BJ (cell line): Measurements from ENCODE around the gene AKR7A2. TPM values are rescaled to one million over a fixed set of nuclear protein-coding genes. Genes with fewer than 3 reads are reported as not detected.

Experiments
- CTCF ChIA-PET: fragments of 350-600 bp; formaldehyde crosslinking; extraction: SDS; loops from one replicate; lab custom pipeline; 2021; ENCODE audit warnings: antibody characterized with exemption, inconsistent platforms; lab: Yijun Ruan, JAX
- POLR2A ChIA-PET: fragments of 300-600 bp; sonication (Branson Sonifier 250); formaldehyde crosslinking; extraction: SDS; loops from one replicate; lab custom pipeline; 2021; ENCODE audit warnings: antibody characterized with exemption; lab: Charles Lee
- DNase-seq: peaks from one replicate; pipeline ENCODE4 v3.0.0-alpha.2; 2011; ENCODE audit warnings: low read depth
- H3K27me3 ChIP-seq: 2 replicates; pipeline ENCODE4 v1.6.0; 2011; ENCODE audit warnings: low read length; ENCODE audit not compliant: control insufficient read depth, insufficient read depth
- H3K36me3 ChIP-seq: 2 replicates; pipeline ENCODE4 v1.5.1; 2011; ENCODE audit warnings: low read length; ENCODE audit not compliant: control insufficient read depth, insufficient read depth
- H3K4me3 ChIP-seq: 2 replicates; pipeline ENCODE4 v1.5.1; 2011; ENCODE audit warnings: low read depth, mild to moderate bottlenecking, control low read depth, low read length
- polyA plus RNA-seq: library from polyadenylated mRNA; depleted of rRNA; stranded (reverse); fragments of >200 nt; gene quantifications from 2 replicates; pipeline ENCODE4 v1.2.3, GENCODE V29; 2011
- TF ChIP-seq, protein P1 (sequence below): IDR thresholded peaks from 2 replicates; pipeline ENCODE4 v1.5.1; 2011; ENCODE audit warnings: low read depth, mild to moderate bottlenecking, control low read depth, inconsistent platforms, low read length, moderate library complexity; ENCODE audit not compliant: insufficient read depth

The AKR7A2 gene
- polyA plus RNA-seq, 1 experiment = 73.6 TPM

DNA sequence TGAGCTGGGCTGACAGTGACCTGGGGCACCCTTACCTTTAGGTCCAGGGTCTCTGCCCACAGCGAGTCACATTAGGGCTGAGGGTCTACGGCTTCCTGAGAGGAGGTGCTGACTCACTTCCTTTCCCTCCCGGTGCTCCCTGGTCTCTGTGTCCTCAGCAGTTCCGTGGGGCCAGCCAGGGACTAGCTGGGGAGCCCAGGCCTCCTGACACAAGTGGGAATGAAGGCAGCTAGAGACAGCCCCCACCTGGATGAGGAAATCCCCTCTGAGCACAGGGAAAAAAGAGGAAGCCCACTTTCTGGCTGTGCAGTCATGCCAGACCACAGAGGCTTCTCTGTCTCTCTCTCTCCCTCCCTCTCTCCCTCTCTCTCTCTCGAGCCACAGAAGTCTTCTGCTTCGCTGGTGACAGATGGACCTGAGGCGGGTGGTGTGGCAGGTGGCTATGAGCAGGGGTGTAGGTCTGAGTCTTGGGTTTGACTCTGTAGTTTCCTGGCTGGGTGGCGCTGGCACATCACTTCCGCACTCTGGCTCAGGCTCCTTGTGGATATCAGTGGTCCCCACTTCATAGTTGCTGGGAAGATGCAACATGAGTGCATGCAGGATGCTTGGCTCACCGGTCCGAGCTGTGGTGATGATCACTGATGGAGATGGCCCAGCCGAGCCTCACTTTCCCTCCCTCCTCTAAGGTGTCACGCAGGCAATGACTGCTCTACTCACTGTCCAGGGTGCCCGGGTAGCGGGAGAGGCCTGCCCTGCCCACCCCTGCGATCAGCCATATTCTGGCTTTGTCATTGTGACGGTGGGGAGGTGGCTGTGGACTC is 3.6 kb upstream of the AKR7A2 start:
- TF ChIP-seq, protein P1, sequence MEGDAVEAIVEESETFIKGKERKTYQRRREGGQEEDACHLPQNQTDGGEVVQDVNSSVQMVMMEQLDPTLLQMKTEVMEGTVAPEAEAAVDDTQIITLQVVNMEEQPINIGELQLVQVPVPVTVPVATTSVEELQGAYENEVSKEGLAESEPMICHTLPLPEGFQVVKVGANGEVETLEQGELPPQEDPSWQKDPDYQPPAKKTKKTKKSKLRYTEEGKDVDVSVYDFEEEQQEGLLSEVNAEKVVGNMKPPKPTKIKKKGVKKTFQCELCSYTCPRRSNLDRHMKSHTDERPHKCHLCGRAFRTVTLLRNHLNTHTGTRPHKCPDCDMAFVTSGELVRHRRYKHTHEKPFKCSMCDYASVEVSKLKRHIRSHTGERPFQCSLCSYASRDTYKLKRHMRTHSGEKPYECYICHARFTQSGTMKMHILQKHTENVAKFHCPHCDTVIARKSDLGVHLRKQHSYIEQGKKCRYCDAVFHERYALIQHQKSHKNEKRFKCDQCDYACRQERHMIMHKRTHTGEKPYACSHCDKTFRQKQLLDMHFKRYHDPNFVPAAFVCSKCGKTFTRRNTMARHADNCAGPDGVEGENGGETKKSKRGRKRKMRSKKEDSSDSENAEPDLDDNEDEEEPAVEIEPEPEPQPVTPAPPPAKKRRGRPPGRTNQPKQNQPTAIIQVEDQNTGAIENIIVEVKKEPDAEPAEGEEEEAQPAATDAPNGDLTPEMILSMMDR = no peak
- ChIA-PET CTCF (interaction anchor here (0.6 to 1.2 kb wide), 2 partner anchors 12 to 26 kb away, joined by 3 read pairs; no protein-coding TSS in a partner anchor), POLR2A (no interaction called here)
- Histone ChIP-seq H3K36me3 (peaks cover 3% of the 10 kb centered on the region; the same call in 1 of the 2 replicates), H3K4me3 (no peak overlapping the region), H3K27me3 (no peaks in the 10 kb centered on the region)
- no peak for DNase-seq

DNA sequence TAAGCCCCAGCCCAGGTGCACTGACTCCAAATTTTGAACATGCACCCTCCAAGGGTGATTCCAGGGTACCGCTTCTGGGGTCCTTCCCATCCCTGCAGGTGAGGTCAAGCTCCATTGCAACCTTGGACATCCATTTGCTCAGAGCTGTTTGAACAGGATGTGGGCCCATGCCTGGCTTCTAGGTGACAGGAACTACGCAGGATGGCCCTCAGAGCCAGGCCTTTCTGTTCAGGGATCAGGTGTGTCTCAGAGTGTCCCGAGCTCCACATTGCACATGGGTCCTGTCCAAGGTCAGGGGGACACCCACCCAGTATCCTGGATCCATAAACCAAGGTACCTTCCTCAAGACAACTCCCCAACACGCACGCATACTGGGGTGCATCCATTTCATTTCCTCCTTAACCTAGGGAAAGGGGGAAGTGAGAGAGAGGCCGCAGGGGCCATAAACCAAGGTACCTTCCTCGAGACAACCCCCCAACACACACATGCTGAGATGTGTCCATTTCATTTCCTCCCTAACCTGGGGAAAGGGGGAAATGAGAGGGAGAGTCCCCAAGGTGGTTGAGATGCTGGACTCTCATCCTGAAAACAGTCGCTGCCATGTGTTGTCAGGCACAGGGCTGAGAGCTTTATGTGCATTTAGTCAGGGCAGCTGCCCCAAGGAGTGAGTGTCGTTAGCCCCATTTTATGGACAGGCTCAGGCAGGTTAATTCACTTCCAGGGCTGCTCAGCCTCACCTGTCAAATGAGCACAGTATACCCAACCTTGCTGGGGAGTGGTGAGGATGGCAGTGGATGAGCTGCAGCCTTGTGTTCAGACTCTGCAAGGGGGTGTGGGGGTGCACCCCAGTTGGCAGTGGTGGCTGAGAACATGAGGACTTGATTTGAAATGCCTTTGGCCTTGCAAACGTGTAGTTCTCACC is 2.3 kb upstream of the AKR7A2 start:
- H3K36me3 ChIP-seq = no peaks in the 10 kb centered on the region; the same call in 1 of the 2 replicates
- H3K27me3 ChIP-seq = no peaks in the 10 kb centered on the region
- TF ChIP-seq, protein P1 = no peak
- CTCF ChIA-PET = interaction anchor here (1.2 kb wide), 1 partner anchor 337 kb away, joined by 3 read pairs; no protein-coding TSS in a partner anchor
- POLR2A ChIA-PET = no interaction called here
- no peak overlapping the region for H3K4me3 ChIP-seq
- no peak for DNase-seq

DNA sequence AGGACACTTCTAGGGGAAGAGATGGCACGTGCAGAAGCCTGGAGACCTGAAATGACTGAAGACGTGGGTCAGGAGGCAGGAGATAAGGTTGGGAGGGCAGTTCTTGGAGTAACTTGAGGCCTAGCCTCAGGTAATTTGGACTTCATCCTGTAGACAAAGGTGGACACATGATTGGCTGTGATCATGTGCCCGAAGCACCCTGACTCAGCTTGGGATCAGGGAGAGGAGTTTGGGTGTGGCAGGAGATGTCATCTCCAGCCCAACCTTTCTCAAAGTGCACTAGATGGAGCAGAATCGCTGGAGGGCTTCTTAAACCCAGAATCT is 1.7 kb upstream of the AKR7A2 start:
- TF ChIP-seq, protein P1 = no peak
- ChIA-PET POLR2A (no interaction called here), CTCF (interaction anchor here (1.2 kb wide), 1 partner anchor 53 kb away, joined by 3 read pairs; no protein-coding TSS in a partner anchor)
- Histone ChIP-seq H3K27me3 (no peaks in the 10 kb centered on the region), H3K4me3 (no peak overlapping the region), H3K36me3 (no peaks in the 10 kb centered on the region)
- DNase-seq = no peak

DNA sequence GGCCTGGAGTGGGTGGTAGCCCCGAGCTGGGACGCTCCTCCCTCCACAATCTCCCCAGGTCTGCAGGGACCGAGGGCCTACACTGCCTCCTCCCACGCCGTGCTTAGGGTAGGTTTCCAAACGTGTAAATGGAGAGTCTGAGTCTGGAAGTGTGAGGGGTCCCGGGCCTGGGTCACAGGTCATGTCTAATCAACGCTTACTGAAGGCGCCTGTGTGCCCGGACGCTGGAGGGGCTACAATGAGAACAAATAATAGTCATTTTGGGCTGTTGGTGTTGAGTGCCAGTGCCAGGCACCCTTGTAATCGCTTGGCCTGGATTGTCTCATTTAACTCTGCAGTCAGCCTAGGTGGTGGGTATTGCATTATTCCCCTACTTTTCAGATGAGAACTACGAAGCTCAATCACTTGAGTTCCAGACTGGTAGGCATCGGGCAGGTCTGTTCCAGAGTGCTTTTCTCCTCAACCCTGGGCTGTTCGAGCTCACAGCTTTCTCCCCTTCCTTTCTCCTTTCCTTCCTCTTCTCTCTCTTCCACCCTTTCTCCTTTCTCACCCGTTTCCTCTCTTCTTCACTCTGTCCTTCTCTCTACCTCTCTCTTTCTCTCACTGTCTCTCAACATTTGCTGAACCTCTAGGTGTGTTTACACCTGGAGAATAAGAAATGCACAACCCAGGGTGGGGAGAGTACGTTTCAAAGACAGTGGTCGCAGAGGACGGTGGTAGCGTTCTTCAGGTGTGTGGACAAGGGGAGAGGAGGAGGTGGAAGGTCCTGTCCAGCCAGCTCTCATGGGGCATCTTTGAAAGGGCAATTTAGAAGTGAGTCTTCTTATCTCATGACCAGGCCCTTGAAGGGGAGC is 1.1 kb upstream of the AKR7A2 start:
- Histone ChIP-seq H3K4me3 (peak overlapping the region; percentile 81), H3K36me3 (peaks cover 5% of the 10 kb centered on the region), H3K27me3 (no peaks in the 10 kb centered on the region)
- TF ChIP-seq, protein P1 = no peak
- POLR2A ChIA-PET = interaction anchor here (0.5 kb wide), 1 partner anchor 110 kb away, joined by 4 read pairs; no protein-coding TSS in a partner anchor
- DNase-seq = no peak
- CTCF ChIA-PET = interaction anchor here (0.8 to 1.2 kb wide), 2 partner anchors 53 to 338 kb away, joined by 3 read pairs; no protein-coding TSS in a partner anchor
